Chondrocyte (in vitro differentiated cells): ENCODE measurements around the gene PBX3. TPM values are rescaled to one million over a fixed set of nuclear protein-coding genes. Genes with fewer than 3 reads are reported as not detected.

ENCODE experiments used
- DNase-seq: peaks from one replicate; pipeline ENCODE4 v3.0.0; 2021; ENCODE audit warnings: mixed read lengths, low spot score
- H3K27ac Mint-ChIP-seq: one replicate; pipeline ENCODE4 v1.8.0; 2021; ENCODE audit warnings: mild to moderate bottlenecking, moderate library complexity, mixed read lengths; ENCODE audit not compliant: unreplicated experiment
- H3K27me3 Mint-ChIP-seq: 2 replicates; pipeline ENCODE4 v1.8.0; 2021; ENCODE audit warnings: low read depth, mixed read lengths
- H3K36me3 Mint-ChIP-seq: 2 replicates; pipeline ENCODE4 v1.8.0; 2021; ENCODE audit warnings: low read depth, mixed read lengths
- H3K4me1 Mint-ChIP-seq: 2 replicates; pipeline ENCODE4 v1.8.0; 2021; ENCODE audit warnings: low read depth, mild to moderate bottlenecking, mixed read lengths
- H3K4me3 Mint-ChIP-seq: one replicate; pipeline ENCODE4 v1.8.0; 2021; ENCODE audit warnings: mild to moderate bottlenecking, moderate library complexity, mixed read lengths; ENCODE audit not compliant: unreplicated experiment
- H3K9me3 Mint-ChIP-seq: 2 replicates; pipeline ENCODE4 v1.8.0; 2021; ENCODE audit warnings: low read depth, mixed read lengths
- CTCF ChIP-seq: fragments of 200-600 bp; sonication (generic); IDR thresholded peaks from 2 replicates; pipeline ENCODE4 v1.5.0; 2021; ENCODE audit warnings: antibody characterized with exemption, mild to moderate bottlenecking, moderate library complexity
- total RNA-seq: library from RNA; stranded (reverse); gene quantifications from 3 replicates; pipeline ENCODE4 v1.2.1, GENCODE V29; 2021

Gene PBX3
- total RNA-seq, 1 donor from 2014 or later = 24.1 TPM

GRCh38 chr9:125732562-125732961 is 14.6 kb upstream of the PBX3 start:
- no peak for TF ChIP-seq CTCF
- H3K36me3 Mint-ChIP-seq = no peaks in the 10 kb centered on the region
- H3K27me3 Mint-ChIP-seq = peaks cover 7% of the 10 kb centered on the region
- H3K4me3 Mint-ChIP-seq = no peak overlapping the region
- H3K27ac Mint-ChIP-seq = no peak overlapping the region
- no peak for DNase-seq
- H3K9me3 Mint-ChIP-seq = no peaks in the 10 kb centered on the region
- H3K4me1 Mint-ChIP-seq = no peaks in the 10 kb centered on the region

DNA sequence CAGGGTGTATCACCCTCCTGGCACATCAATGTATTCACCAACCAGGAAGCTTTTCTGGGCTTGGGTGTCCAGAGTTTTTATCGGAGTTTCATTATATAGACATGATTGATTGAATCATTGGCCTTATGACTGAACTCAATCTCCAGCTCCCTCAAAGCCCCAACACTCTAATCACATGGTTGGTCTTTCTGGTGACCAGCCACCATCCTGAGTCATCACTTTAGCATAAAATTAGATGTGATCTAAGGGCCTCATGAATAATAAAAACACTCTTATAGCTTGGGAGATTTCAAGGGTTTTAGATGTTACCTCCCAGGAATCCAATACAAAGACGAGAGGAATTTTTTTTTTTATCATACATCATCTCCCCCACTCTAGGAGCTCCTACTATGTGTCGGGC is 7.7 kb upstream of the PBX3 start:
- H3K27me3 Mint-ChIP-seq = peaks cover 4% of the 10 kb centered on the region
- H3K4me3 Mint-ChIP-seq = no peak overlapping the region
- TF ChIP-seq CTCF = no peak
- no peak overlapping the region for H3K27ac Mint-ChIP-seq
- H3K36me3 Mint-ChIP-seq = no peaks in the 10 kb centered on the region
- DNase-seq = no peak
- no peaks in the 10 kb centered on the region for H3K9me3 Mint-ChIP-seq
- no peaks in the 10 kb centered on the region for H3K4me1 Mint-ChIP-seq

DNA sequence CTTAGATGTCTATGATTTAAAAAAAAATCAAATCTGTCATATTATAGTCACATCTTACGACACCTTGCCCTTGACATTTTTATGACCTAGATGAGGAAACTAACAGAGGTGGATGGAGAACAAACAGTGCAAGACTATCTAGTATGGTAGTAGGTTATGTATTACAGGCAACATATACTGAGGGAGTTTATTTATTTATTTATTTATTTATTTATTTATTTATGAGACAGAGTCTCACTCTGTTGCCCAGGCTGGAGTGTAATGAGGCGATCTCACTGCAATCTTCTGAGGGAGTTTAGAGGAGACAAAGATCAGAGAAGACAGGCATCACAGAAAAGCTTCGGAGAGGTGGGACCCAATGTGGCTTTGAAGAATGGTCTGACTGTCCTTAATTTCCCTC is 4.5 kb upstream of the PBX3 start:
- Mint-ChIP-seq H3K27ac (no peak overlapping the region), H3K27me3 (peaks cover 3% of the 10 kb centered on the region), H3K4me3 (no peak overlapping the region), H3K4me1 (peaks cover 7% of the 10 kb centered on the region), H3K36me3 (no peaks in the 10 kb centered on the region), H3K9me3 (no peaks in the 10 kb centered on the region)
- TF ChIP-seq CTCF = no peak
- DNase-seq = no peak

DNA sequence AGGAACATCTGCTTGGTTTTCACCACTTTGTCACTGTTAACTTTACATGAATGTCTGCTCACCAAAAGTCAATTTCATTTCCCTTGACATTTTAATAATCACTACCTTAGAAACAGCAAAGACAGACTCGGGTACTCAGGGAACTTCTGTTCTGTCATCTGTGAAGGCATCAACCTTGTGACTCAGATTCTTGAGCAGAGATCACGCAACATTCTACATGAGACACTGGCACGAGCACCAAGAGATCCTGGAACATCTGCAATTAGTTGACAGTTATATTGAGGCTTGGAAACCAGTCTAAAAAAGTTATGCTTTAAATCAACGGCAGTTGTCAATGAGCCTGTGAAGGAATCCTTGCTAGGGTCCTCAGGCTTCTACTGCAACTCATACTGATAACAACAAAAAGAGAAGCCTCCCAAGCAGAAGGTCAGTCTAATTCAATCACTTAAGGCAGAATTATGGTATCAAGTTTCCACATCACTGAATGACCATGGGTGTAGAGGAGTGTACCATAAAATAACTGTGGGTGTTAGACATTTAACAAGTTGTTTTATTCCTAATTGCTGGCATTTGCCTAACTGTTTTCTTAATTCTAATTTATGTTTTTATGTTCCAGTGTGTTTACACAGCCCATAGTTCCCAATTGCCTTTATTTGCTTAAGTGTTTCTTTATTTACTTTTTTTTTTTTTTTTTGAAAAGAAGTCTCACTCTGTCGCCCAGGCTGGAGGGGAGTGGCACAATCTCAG is 3.3 kb upstream of the PBX3 start:
- no peak overlapping the region for H3K4me3 Mint-ChIP-seq
- no peaks in the 10 kb centered on the region for H3K27me3 Mint-ChIP-seq
- H3K36me3 Mint-ChIP-seq = no peaks in the 10 kb centered on the region
- H3K9me3 Mint-ChIP-seq = no peaks in the 10 kb centered on the region
- peaks cover 9% of the 10 kb centered on the region for H3K4me1 Mint-ChIP-seq
- TF ChIP-seq CTCF = no peak
- no peak for DNase-seq
- no peak overlapping the region for H3K27ac Mint-ChIP-seq

- no peak for DNase-seq
- Mint-ChIP-seq H3K27me3 (no peaks in the 10 kb centered on the region), H3K36me3 (no peaks in the 10 kb centered on the region), H3K4me3 (no peak overlapping the region), H3K27ac (peak overlapping the region; percentile 27), H3K4me1 (peaks cover 16% of the 10 kb centered on the region), H3K9me3 (no peaks in the 10 kb centered on the region)
- TF ChIP-seq CTCF = no peak
Observed at GRCh38 chr9:125744616-125745015, 2.6 kb upstream of the PBX3 start.
